ENCODE measurements around the gene LLCFC1.
"Not testable (repeated sequence)": the region's sequence is repeated elsewhere in the genome, so short reads cannot be mapped to it uniquely, and the experiment has no call there.

The LLCFC1 gene

DNA sequence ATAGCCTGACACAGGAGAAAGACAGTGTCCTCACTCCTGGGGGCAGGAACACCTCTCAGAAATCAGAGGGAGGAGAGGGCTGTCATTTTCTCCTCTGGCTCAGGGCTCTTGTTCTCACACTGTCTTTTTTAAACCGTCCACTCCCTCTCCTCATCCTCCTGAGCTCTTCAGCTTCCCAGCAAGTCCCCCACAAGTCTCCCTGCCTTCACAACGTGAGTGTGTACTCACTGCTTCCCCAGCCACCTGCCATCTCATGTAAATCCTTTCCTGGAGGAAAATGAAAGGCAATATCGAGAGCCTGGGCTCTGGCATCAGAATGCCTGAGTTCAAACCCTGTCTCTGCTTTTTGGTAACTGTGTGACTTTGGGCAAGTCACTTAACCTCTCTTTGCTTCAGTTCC lies 5.7 kb downstream of the LLCFC1 start:
- DNase-seq = no peak

DNA sequence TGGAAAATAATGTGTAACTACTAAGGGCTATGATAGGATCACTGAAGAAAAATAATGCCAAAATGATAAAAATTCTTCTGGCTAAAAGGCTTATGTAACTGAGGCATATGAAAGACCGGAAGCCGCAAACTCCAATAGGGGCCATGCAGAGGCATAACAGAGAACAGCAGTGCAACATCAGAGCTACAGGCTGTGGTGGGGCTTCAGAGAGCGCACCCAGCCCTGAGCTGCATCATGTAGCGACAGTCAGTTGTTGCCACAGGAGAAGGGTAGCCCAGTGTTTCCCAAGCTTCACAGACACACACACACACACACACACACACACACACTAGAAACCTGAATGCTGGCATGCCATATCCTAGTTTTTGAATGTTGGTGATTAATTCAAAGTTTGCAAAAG lies 9.3 kb downstream of the LLCFC1 start:
- no peak for DNase-seq

DNA sequence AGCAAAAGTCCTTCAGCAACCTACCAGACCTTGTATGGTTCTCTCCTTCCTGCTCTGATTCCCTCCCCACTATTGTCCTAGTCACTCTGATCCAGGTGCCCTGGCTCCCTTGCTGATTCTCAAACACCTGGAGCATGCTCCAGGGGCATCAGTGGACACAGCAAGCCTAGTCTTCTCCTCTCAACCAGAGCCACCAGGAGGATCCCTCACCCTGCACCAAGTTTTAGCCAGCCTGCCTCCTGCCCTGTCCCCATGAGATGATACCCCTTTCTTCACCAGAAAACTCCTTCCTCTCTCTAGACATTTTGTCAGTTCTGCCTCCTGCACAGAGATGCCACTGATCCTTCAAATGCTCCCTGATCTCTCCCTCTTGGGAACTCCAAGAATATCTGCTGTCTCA lies 11.0 kb downstream of the LLCFC1 start:
- no peak for DNase-seq

DNA sequence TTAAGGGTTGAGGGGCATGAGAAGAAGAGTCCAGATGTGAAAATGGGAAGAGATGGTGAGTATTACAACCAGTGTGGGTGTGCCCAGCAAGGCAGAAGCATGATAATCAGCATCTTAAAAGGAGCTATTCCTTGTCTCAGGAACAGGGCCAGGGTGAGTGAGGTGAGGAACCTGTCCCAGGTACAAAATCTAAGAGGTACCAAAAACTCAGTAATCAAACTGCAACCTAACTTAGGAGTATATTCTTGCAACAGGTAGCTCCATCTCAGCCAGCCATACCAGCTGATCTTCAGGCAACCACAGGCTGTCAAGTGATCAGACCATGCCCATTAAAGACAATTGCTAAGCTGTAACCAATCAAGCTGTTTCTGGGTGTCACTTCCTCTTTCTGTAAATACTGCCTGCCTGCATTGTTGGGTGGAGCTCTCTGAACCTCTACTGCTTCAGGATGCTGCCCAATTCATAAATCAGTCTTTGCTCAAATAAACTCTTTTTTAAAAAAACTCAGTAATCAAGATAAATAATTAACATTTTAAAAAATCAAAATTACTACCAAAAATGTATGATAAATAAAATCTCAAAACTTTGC lies 15.5 kb downstream of the LLCFC1 start:
- DNase-seq = no peak

DNA sequence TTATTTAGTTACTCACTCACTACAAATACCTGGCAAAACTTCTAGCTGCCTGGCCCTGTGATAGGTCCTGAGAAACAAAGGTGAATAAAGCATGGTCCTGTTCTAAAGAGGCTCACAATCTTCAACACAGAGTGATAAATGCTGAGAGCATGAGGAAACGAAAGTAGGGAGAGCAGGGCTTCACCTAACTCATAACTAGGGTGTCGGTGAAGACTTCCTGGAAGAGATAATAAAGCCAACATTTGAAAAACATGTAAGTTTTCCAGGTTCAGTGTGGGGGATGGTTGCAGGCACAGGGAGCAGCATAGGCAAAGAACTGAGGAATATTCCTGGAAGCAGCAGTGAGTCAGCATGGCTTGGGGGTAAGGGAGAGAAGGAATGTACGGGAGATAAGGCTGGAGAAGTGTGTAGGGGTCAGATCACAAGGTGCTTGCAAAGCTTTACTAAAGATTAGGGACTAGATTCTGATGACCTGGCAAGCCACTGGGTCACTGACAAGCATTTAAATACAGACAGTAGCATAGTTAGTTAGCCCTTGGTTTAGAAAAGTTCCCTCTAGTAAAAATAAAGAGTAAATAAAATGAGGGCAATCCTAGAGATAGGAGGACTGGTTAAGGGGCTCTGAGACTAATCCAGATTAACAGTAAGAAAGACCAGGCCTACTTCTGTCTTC lies 17.8 kb downstream of the LLCFC1 start:
- DNase-seq = no peak

DNA sequence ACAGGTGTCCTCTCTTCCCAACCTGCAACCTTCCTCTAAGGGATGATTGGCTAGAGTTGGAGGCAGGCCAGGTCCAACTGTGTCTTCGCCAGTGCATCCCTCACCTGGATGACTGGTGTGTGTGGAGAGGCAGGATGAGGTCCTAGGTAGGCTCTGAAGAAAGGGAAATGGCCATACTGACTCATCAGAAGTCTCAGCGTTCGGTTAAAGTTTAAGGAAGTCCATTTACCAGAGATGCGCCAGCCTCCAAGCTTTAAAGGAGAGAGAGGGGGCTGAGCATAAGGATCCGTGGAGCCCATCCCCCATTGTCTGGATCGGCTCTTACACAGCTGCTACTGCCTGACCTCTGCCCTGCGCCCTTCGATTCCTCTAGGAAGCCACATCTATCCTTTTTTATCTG lies 18.4 kb downstream of the LLCFC1 start:
- DNase-seq = no peak

DNA sequence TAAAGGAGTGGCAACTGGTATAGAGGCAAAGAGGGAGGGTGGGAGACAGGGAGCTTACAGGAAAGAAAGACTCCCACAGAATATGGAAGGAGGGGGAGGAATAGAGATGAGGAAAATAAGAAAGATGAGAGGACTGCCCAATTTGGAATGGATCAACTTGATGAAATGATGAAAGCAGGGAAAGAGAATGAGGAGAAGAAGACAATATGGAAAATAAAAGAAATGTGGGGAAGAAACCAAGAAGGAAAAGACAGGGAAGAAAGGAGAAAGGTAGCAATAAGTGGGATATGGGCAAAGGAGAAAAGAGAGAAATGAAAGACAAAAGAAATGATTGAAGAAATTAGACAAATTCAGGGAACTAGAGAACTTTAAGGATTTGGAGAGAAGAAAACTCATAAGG lies 19.9 kb downstream of the LLCFC1 start:
- no peak for DNase-seq

DNA sequence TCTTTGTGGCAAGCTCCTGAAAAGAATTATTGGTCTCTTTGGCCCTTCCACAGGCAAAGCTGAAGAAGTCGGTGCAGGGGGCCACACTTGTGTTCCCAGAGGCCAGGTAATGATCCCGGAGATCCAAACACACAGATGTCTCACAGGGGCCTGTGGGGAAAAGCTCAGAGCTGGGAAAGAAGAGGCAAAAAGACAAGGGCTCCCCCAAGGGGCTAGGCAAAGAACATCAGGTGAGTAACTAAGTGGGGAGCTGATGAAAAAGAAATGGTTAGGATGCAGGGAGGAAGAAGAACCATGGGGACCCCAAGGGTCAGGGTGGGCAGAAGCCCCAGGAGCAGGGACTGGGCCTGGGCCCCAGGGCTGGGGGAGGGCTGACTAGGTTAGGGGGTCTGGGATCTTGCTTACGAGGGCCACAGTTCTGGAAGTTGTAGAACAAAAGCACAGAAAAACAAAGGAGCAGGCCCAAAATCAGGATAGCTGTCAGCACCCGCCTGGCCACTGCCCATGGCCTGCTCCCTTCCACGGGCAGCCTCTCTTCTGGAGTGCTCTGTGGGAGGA lies 21.8 kb downstream of the LLCFC1 start:
- DNase-seq = no peak

DNA sequence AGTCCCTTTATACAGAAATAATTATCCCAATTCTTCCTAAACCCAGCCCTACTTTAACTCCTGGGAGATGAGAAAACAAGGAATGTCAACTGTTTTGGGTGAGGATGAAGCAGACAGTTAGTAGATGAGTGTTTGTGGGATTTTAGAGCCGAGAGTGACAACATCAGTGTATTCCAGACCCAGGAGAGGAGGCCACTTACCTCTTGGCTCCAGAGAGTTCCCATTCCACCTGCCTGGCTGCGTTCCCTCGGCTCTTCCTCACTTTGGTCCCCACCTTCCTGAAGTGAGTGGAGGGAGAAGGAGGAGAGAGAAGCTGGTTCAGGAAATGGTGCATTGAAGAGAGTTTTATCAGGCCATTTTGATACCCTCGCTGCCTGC lies 22.3 kb downstream of the LLCFC1 start:
- no peak for DNase-seq

DNA sequence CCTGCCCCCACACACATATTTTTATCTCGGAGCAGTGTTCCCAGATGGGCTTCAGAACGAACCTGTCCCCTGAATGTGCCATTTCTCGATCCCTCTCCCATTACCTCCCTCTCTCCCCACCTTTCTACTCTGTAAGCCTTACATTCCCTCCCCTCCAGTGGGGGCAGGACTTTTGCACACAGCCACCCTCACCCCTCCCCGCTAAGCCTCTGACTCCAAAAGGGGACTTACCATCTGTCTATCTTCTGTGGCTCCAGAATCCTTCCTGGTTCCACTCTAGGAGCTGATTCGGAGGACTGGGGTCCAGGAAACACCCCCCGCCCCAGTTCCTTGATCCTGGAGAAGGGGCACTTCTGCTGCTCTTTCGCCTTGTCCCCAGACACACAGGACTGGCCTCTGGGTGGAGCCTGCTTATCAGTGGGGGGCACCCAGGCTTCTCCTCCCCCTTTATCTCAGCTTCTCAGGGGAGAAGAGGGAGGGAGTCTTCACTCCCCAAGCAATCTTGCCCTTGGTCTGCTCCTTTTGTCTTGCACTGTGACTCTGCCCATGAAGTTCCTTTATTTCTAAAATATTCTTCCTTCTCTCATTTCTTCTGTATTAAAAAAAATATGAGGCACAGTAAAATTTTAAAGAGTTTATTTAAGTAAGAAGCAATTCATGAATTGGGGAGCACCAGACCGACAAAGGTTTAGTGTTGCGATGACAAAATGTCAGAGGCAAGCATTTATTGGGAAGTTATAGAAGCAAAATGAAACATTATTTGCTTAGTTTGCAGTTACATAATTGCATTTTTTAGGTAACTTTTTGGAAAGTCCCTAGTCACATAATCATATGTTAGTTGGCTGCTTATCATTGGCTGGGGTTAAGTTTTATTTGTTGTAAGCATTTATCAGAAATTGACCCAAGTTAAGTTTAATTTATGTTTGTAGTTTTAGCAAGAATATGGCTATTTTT lies 23.0 kb downstream of the LLCFC1 start, which contains the start of gene KEL:
Gene KEL, minus strand, starts transcription at position 391 of the 954 bp plus-strand sequence. Its CDS starts 157 bp downstream, at position 234.
- no peak for DNase-seq

DNA sequence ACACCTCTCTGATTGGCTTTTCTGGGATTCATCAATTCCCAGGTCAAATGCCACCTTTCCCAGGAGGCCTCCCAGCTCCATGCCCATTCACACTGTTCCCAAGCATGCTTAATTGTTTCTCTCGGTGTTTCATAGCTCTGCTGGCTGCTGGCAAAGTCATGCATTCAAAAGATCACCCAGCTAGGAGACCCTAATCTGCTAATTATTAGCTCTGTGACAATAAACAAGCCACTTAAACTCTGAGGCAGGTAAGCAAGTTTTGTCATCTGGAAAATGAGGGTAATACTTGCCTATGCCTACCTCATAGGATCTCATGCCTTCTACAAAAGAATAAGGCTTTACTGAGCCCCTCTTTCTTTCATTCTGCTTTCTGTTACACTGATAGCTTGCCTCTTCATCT lies 23.7 kb downstream of the LLCFC1 start:
- no peak for DNase-seq

DNA sequence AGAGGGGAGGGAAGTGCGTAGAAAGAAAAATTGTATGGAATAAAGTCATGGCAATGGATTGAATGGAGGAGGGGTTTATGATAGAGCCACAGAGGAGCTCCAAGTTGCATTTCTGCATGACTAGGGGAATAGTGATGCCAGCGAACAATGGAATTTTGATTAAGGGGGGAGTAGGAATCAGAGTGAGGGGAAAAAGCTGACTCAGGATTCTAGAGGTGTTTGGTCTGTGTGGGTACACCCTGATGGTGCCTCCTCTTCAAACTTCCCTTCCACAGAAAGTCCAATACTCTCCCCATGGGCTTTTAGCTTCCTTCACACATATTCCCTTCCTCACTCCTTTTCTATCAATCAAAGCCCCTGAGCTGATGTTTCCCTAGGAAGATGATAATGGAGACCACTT lies 24.7 kb downstream of the LLCFC1 start:
- no peak for DNase-seq

DNA sequence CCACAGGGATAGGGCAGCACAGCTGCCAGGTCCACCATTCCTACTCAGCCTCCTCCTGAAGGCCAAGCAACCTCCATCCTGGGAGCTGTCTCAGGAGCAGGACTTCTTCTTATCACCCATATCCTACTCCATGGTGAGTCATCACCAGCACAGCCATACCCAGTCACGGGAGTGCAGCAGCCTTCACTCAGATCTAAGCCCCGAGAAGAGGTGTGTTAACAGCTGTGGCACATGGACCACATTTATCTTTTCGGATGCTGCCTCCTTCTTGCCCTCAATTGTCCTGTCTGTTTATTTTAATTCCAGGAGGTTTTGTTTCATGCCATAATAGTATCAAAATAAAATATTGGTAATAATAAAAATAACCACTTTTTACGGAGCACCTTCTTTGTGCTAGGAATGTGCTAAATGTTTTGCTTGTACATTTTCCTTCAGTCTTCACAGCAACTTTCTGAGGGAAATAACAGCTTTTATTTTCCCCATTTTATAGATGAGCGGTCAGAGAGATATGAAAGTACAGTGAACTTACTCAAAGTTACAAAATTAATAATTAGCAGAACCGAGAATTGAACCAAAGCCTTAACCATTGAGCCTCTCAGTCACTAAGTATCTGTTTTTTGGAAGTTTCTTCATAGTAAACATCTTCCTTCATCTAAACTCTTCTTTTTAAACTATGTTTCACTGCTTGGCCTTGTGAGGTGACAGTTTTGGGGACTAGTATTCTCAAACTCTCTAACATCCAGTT lies 25.4 kb downstream of the LLCFC1 start:
- no peak for DNase-seq

DNA sequence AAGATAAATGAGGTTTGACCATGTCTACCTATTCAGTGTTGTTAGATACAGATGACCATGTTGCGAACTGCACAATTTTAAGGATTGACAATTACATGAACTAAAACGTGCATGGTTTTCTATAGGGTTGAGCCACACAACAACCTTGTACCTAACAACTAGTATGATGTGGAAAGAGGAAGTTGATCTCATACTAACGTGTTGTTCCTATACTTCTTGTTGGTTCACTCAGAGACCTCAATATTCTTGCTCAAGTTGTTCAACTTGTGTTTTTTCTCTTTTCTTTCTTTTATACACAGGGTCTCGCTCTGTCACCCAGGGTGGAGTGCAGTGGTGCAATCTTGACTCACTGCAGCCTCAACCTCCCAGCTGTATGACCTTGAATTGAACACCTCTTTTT lies 28.9 kb downstream of the LLCFC1 start:
- no peak for DNase-seq

DNA sequence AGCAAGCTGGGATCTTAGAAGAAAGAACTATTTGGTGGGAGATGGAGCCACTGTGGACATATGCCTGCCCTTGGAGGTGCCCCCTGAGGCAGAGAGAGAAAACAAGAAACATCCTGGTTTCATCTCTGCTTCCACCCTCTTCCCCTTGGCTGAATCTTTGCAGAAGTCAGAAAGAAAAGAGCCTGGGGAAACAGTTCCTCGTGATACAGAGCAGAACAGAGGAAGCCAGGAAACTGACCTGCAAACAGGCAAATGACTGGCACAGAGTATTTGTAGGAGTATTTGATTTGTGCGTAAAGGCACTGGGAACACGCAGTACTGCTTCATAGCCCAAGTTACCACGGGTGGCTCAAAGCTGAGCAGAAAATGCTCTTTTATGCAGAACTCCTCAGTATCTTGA lies 29.9 kb downstream of the LLCFC1 start:
- no peak for DNase-seq

DNA sequence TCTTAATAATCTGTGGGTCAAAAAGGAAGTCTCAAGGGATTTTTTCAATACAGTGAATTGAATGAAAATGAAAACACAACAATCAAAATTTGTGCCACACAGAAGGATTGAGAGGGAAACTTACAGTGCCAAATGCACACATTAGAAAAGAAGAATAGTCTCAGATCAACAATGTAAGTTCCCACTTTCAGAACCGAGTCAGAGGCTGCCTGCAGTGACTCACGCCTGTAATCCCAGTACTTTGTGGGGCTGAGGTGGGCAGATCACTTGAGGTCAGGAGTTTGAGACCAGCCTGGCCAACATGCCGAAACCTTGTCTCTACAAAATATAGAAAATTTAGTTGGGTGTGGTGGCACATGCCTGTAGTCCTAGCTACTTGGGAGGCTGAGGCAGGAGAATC lies 35.3 kb downstream of the LLCFC1 start:
- DNase-seq = no peak

DNA sequence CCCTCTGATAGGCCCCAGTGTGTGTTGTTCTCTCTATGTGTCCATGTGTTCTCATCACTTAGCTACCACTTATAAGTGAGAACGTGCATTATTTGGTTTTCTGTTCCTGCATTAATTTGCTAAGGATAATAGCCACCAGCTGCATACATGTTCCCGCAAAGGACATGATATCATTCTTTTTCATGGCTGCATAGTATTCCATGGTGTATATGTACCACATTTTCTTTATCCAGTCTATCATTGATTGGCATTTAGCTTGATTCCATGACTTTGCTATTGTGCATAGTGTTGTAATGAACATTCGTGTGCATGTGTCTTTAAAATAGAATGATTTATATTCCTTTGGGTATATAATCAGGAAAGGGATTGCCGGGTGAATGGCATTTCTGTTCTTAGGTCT lies 39.1 kb downstream of the LLCFC1 start:
- DNase-seq = not testable (repeated sequence)

DNA sequence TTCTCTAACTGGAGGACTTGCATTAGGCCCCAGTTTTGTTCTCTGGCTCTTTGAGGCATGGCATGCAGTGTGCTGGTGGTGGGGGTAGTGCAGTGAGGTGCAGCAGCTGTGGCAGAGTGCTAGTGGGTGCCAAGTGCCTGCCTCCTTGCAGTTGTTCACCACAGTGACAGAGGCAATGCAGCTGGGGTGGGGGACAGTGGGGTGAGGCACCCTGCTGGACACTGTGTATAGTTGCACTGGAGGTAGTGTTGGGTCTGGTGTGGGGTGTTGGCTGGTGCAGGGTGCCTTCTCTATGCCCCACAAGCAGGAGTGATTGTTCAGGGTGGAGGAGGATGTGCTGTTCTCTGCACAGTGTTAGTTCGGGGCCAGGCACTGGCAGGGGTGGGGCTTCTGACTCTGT lies 44.5 kb downstream of the LLCFC1 start:
- no peak for DNase-seq

DNA sequence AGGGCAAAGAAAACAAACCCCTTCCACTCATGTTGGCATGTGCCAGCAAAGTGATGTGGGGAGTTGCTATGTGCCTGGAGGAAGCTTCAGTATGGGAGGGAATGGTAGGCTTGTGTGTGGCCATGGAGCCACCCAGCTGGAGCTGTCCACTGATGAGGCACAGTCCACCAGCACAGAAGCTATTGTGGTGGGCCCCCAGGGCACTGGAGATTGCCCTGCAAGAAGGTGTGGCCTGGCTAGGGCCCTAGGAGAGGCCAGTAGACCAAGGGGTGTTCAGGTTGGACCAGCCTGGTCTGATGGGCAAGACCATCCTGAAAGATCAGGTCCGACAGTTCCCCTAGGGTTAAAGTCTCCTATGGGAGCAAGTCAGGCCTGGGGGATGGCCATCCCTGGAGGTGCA lies 45.0 kb downstream of the LLCFC1 start:
- no peak for DNase-seq

Measured in NCI-H2029 (cell line).